ENCODE measurements around the gene SMARCB1.

- TF ChIP-seq CTCF (IDR thresholded peaks at IDR 0.05) (no peak), EZH2 (IDR thresholded peaks at IDR 0.05; ENCODE audit: borderline replicate concordance, insufficient read depth, low read depth, low read length, poor library complexity, severe bottlenecking) (no peak)
Observed at GRCh38 chr22:23755711-23756110, 31.1 kb upstream of the SMARCB1 start.
